ENCODE measurements around the gene SCARB1.

The SCARB1 gene

GRCh38 chr12:124864326-124864752 is 675 bp upstream of the SCARB1 start:
- DNase-seq (ENCODE audit: low read depth): no peak

GRCh38 chr12:124862768-124863415 is 772 bp downstream of the SCARB1 start:
- DNase-seq (ENCODE audit: low read depth): no peak

- DNase-seq (ENCODE audit: low read depth): no peak
Observed at GRCh38 chr12:124861898-124862676, 1.6 kb downstream of the SCARB1 start.

GRCh38 chr12:124861492-124861891 is 2.2 kb downstream of the SCARB1 start:
- no peak for DNase-seq (ENCODE audit: low read depth)

- no peak for DNase-seq (ENCODE audit: low read depth)
Observed at GRCh38 chr12:124857921-124858461, 5.7 kb downstream of the SCARB1 start.

GRCh38 chr12:124856842-124857178 is 6.9 kb downstream of the SCARB1 start:
- DNase-seq (ENCODE audit: low read depth): no peak

GRCh38 chr12:124856132-124856841 is 7.4 kb downstream of the SCARB1 start:
- DNase-seq (ENCODE audit: low read depth): no peak

GRCh38 chr12:124855275-124855957 is 8.2 kb downstream of the SCARB1 start:
- no peak for DNase-seq (ENCODE audit: low read depth)

- no peak for DNase-seq (ENCODE audit: low read depth)
Observed at GRCh38 chr12:124854637-124855184, 9.0 kb downstream of the SCARB1 start.

- DNase-seq (ENCODE audit: low read depth): no peak
Observed at GRCh38 chr12:124853781-124854636, 9.7 kb downstream of the SCARB1 start.

- DNase-seq (ENCODE audit: low read depth): no peak
Observed at GRCh38 chr12:124852911-124853427, 10.7 kb downstream of the SCARB1 start.

- no peak for DNase-seq (ENCODE audit: low read depth)
Observed at GRCh38 chr12:124852329-124852831, 11.3 kb downstream of the SCARB1 start.

- no peak for DNase-seq (ENCODE audit: low read depth)
Observed at GRCh38 chr12:124851342-124851741, 12.3 kb downstream of the SCARB1 start.

- no peak for DNase-seq (ENCODE audit: low read depth)
Observed at GRCh38 chr12:124849382-124849781, 14.3 kb downstream of the SCARB1 start.

GRCh38 chr12:124848621-124849380 is 14.9 kb downstream of the SCARB1 start:
- no peak for DNase-seq (ENCODE audit: low read depth)

- no peak for DNase-seq (ENCODE audit: low read depth)
Observed at GRCh38 chr12:124847113-124848074, 16.3 kb downstream of the SCARB1 start.

- DNase-seq (ENCODE audit: low read depth): no peak
Observed at GRCh38 chr12:124844411-124845397, 19.0 kb downstream of the SCARB1 start.

All from stimulated activated CD8-positive, alpha-beta memory T cell treated with anti-CD3 and anti-CD28 coated beads, Interleukin-4, amount 100 ng/mL, for 24 hours (primary cell).